Naive thymus-derived CD8-positive, alpha-beta T cell (primary cell): ENCODE results near the gene TFF1. TPM values are rescaled to one million over a fixed set of nuclear protein-coding genes. Genes with fewer than 3 reads are reported as not detected.

ENCODE experiments used
- ATAC-seq, 2 donors: fragments of 150-1000 bp; cut with Tn5 transposase in 1 of 2; sonication (Bioruptor Pico), chemical (Tn5 transposase) in 1 of 2; 1 replicate in 1 of 2; 2 replicates in 1 of 2; pipeline ENCODE4 v1.10.0; 2021; ENCODE audit warnings: mild to moderate bottlenecking in 2 of 2, moderate library complexity in 2 of 2
- POLR2A ChIA-PET: fragments of 350-600 bp; sonication (Branson Sonifier 250); formaldehyde crosslinking; loops from one replicate; lab custom pipeline; 2021; ENCODE audit warnings: antibody characterized with exemption; lab: Charles Lee
- DNase-seq, 10 donors: peaks; one replicate each; pipeline versions ENCODE4 v3.0.0 to v3.0.0-alpha.2; 2020 to 2022
- H3K27ac Mint-ChIP-seq, 10 donors: one replicate each; pipeline ENCODE4 v1.8.0; 2020 to 2022; ENCODE audit warnings: mild to moderate bottlenecking in 10 of 10, mixed read lengths in 10 of 10, moderate library complexity in 4 of 10, inconsistent platforms in 1 of 10
- H3K27me3 Mint-ChIP-seq, 5 donors: one replicate each; pipeline ENCODE4 v1.8.0; 2021 to 2022; ENCODE audit warnings: mixed read lengths in 5 of 5
- H3K36me3 Mint-ChIP-seq, 3 donors: one replicate each; pipeline ENCODE4 v1.8.0; 2020 to 2022; ENCODE audit warnings: mixed read lengths in 3 of 3, mild to moderate bottlenecking in 2 of 3, inconsistent platforms in 1 of 3
- H3K4me1 Mint-ChIP-seq, 4 donors: one replicate each; pipeline ENCODE4 v1.8.0; 2021 to 2022; ENCODE audit warnings: mixed read lengths in 4 of 4
- H3K4me3 Mint-ChIP-seq, 10 donors: one replicate each; pipeline ENCODE4 v1.8.0; 2020 to 2022; ENCODE audit warnings: mild to moderate bottlenecking in 10 of 10, mixed read lengths in 10 of 10, moderate library complexity in 6 of 10, inconsistent platforms in 1 of 10
- H3K9me3 Mint-ChIP-seq, 9 donors: one replicate each; pipeline ENCODE4 v1.8.0; 2020 to 2022; ENCODE audit warnings: mixed read lengths in 9 of 9, mild to moderate bottlenecking in 3 of 9, inconsistent platforms in 1 of 9, moderate library complexity in 1 of 9
- polyA plus RNA-seq, 3 donors: library from polyadenylated mRNA; unstranded; fragments of 300-500 nt; fragmentation: Illumina TruSeq; gene quantifications; one replicate each; pipeline ENCODE4 v1.2.3, GENCODE V29; 2021
- total RNA-seq, 8 experiments: library from RNA in 2 of 8; stranded (reverse) in 2 of 8; gene quantifications; one replicate each; pipeline ENCODE4 v1.2.3 and lab custom pipeline; 2021 to 2026

The TFF1 gene
- total and polyA plus RNA-seq, 5 experiments from 2014 or later, result not detected

DNA sequence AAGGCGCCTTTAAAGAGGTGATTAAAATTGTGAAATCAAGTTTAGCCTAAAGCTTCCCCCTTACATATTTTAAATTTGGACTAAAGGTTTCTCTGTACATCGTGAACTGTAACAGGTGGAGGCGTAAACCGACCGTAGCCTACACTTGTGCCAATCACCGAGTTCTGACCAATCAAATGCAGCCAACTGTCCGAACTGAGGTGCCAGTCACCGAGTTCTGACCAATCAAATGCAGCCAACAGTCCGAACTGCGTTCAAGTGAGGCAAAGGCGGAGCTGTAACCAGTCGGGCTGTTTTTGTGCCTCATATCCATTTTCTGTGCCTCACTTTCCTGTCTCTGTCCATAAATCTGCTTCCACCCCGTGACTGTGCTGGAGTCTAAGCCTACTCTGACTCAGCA is 7.4 kb downstream of the TFF1 start:
- H3K36me3 Mint-ChIP-seq, result peaks cover 0 to 10% (median 7%) of the 10 kb centered on the region in 3 donors
- POLR2A ChIA-PET, result no interaction called here
- DNase-seq (no peak), ATAC-seq (no peak)
- H3K4me1 Mint-ChIP-seq, result peaks cover 4 to 22% (median 13%) of the 10 kb centered on the region in 4 donors
- H3K27ac Mint-ChIP-seq, result no peak overlapping the region
- no peak overlapping the region for H3K4me3 Mint-ChIP-seq
- peaks cover 0 to 4% (median 0%) of the 10 kb centered on the region in 5 donors for H3K27me3 Mint-ChIP-seq
- H3K9me3 Mint-ChIP-seq, result peaks cover 4 to 22% (median 15%) of the 10 kb centered on the region in 9 donors

DNA sequence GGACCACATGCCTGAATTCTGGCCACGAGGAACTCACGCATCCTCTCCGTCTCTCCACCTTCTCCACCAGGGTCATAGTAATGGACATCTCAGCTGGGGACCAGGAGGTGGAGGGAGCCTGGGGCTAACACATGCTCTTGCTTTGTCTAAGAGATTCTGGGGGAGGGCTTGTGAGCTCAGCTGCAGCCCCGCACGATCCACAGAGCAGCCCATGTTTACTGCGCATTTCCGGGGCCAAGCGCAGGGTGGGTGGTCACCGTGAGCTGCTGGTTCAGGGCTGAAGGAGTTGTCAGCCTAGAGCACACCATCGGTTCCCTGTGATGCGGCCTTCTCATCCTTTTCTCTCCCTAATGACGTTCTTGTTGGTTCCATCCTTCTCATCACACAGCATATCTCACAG is 8.1 kb downstream of the TFF1 start:
- DNase-seq (peak in 1 of 10 donors; percentile 40), ATAC-seq (no peak)
- peaks cover 8 to 15% (median 10%) of the 10 kb centered on the region in 4 donors for H3K4me1 Mint-ChIP-seq
- POLR2A ChIA-PET, result no interaction called here
- H3K27ac Mint-ChIP-seq, result peak overlapping the region in 1 of 10 donors; percentile 29
- peaks cover 0 to 4% (median 0%) of the 10 kb centered on the region in 5 donors for H3K27me3 Mint-ChIP-seq
- peak overlapping the region in 1 of 10 donors; percentile 35 for H3K4me3 Mint-ChIP-seq
- H3K9me3 Mint-ChIP-seq, result peaks cover 5 to 26% (median 18%) of the 10 kb centered on the region in 9 donors
- H3K36me3 Mint-ChIP-seq, result peaks cover 0 to 10% (median 7%) of the 10 kb centered on the region in 3 donors

DNA sequence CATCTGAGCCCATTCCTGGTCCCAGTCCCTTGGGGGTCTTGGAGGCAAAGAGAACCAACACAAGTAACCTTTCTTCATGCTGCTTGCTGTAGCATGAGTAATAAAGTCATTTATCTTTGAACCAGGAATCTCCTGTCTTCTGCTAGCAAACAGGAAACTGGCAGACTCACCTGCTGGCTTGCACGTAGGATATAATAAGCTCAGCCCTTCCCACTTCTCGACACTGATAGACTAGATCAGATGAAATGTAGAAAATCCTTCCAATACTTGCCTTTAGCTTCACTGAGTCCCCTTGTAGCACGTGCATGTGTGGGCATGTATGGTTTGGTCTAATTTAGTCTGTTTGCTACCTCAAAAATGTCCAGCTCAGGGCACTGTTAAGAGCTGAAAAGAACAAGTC is 9.0 kb downstream of the TFF1 start:
- Mint-ChIP-seq H3K27me3 (peaks cover 0 to 4% (median 0%) of the 10 kb centered on the region in 5 donors), H3K9me3 (peaks cover 5 to 26% (median 18%) of the 10 kb centered on the region in 9 donors), H3K36me3 (peaks cover 0 to 10% (median 7%) of the 10 kb centered on the region in 3 donors), H3K27ac (no peak overlapping the region), H3K4me3 (no peak overlapping the region), H3K4me1 (peaks cover under 1 to 7% (median 6%) of the 10 kb centered on the region in 4 donors)
- no peak for DNase-seq
- POLR2A ChIA-PET, result no interaction called here
- no peak for ATAC-seq

DNA sequence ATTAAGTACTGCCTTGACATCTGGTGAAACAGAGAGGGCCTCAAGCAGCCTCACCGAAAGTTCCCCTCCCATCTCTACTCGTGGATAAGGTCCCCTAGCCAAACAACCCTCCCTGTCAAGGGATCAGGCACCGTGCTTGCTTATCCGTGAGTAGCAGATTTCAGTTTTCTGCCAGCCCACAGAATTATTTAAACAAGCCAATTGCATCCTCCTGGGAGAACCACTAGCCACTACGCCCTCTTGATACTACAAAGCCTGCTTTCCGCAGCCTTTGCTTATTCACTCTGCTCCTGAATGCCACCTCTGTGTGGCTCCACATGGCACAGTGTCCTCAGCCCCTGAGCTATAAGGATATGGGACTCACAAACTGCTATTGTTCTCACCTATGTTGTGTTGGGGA is 9.7 kb downstream of the TFF1 start:
- POLR2A ChIA-PET, result no interaction called here
- Mint-ChIP-seq H3K4me3 (no peak overlapping the region), H3K27ac (no peak overlapping the region), H3K4me1 (peaks cover 0 to 7% (median under 1%) of the 10 kb centered on the region in 4 donors), H3K27me3 (peaks cover 0 to 2% (median 0%) of the 10 kb centered on the region in 5 donors), H3K9me3 (peaks cover 5 to 26% (median 18%) of the 10 kb centered on the region in 9 donors), H3K36me3 (peaks cover 0 to 10% (median 7%) of the 10 kb centered on the region in 3 donors)
- DNase-seq (no peak), ATAC-seq (no peak)

DNA sequence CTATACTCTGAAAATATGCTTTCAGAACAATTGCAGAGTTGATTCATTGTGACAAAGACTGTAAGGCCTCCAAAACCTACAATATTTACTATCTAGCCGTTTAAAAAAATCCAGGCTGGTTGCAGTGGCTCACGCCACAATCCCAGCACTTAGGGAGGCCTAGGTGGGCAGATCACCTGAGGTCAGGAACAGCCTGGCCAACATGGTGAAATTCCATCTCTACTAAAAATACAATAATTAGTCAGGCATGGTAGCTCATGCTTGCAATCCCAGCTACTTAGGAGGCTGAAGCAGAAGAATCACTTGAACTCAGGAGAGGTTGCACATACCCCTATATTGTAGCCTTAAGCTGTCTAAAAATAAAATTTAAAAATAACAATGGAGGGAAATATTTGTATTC is 10.3 kb downstream of the TFF1 start:
- POLR2A ChIA-PET, result no interaction called here

DNA sequence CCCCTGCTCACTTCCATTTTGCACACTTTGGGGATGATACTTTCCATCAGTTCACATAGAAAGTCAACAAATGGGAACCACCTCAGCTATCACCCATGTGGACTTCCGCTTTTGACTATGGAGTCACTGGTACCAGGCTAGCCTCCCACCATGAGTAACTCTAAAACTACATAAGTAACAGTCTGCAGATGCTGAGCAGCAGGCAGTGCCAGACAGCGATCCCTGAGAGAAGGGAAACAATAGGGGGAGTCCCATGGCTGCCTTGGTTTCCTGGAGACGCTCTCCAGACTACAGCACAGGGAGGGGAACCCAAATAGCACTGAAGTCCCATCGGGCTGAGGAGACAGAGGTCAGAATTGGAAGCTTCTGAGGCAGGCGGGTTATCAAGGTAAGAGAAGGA is 12.7 kb downstream of the TFF1 start:
- ATAC-seq, result no peak
- peaks cover 0 to 7% (median 0%) of the 10 kb centered on the region in 4 donors for H3K4me1 Mint-ChIP-seq
- no peak overlapping the region for H3K4me3 Mint-ChIP-seq
- H3K27ac Mint-ChIP-seq, result peak overlapping the region in 1 of 10 donors; percentile 34
- H3K27me3 Mint-ChIP-seq, result peaks cover 0 to 2% (median 0%) of the 10 kb centered on the region in 5 donors
- POLR2A ChIA-PET, result interaction anchor here (1.0 kb wide), 1 partner anchor 10 kb away, joined by 8 read pairs; no protein-coding TSS in a partner anchor
- peaks cover 5 to 25% (median 18%) of the 10 kb centered on the region in 9 donors for H3K9me3 Mint-ChIP-seq
- no peak for DNase-seq
- H3K36me3 Mint-ChIP-seq, result peaks cover 0 to 10% (median 7%) of the 10 kb centered on the region in 3 donors

More for the DNA sequence above, 10.3 kb downstream of the TFF1 start:
- Mint-ChIP-seq H3K36me3 (peaks cover 0 to 10% (median 7%) of the 10 kb centered on the region in 3 donors), H3K4me1 (peaks cover 0 to 7% (median 0%) of the 10 kb centered on the region in 4 donors), H3K27me3 (peaks cover 0 to 2% (median 0%) of the 10 kb centered on the region in 5 donors), H3K27ac (no peak overlapping the region), H3K4me3 (no peak overlapping the region), H3K9me3 (peaks cover 5 to 26% (median 18%) of the 10 kb centered on the region in 9 donors)
- DNase-seq (no peak), ATAC-seq (no peak)

DNA sequence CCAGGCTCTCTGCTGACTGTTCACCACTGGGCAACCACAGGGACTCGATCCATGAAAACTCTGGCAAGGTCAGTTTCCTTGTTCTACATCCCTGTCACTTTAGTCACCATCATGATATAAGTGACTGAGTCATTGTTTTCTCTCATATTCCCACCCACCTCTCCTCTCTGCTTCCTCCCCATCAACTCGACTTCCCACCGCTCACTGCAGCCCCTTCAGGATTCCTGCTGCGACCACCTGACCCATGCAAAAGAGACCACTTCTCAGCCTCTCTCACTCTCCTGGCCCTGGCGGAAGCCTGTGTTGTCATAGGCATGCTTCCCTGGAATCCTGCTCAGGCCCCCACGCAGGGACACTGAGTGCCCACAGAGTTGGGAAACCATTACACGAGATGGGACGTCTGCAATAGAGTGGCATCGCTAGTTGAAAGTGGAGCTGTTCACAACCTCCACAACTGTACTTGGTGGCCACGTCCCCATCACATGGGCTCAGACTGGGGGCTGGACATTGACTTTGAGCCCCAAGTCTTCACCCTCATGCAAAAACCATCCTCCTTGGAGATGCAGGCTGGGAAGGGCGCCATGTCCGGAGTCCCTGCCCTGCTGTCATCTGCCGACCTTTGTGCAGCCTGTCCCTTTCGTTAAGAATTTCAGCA is 13.8 kb downstream of the TFF1 start:
- Mint-ChIP-seq H3K4me1 (peaks cover 0 to 7% (median 0%) of the 10 kb centered on the region in 4 donors), H3K4me3 (peak overlapping the region in 1 of 10 donors; percentile 13), H3K36me3 (peaks cover 0 to 10% (median 7%) of the 10 kb centered on the region in 3 donors), H3K27me3 (no peaks in the 10 kb centered on the region), H3K9me3 (peaks cover 5 to 23% (median 17%) of the 10 kb centered on the region in 9 donors), H3K27ac (peak overlapping the region in 1 of 10 donors; percentile 19)
- ATAC-seq (no peak), DNase-seq (peak in 1 of 10 donors; percentile 24)
- POLR2A ChIA-PET, result no interaction called here

DNA sequence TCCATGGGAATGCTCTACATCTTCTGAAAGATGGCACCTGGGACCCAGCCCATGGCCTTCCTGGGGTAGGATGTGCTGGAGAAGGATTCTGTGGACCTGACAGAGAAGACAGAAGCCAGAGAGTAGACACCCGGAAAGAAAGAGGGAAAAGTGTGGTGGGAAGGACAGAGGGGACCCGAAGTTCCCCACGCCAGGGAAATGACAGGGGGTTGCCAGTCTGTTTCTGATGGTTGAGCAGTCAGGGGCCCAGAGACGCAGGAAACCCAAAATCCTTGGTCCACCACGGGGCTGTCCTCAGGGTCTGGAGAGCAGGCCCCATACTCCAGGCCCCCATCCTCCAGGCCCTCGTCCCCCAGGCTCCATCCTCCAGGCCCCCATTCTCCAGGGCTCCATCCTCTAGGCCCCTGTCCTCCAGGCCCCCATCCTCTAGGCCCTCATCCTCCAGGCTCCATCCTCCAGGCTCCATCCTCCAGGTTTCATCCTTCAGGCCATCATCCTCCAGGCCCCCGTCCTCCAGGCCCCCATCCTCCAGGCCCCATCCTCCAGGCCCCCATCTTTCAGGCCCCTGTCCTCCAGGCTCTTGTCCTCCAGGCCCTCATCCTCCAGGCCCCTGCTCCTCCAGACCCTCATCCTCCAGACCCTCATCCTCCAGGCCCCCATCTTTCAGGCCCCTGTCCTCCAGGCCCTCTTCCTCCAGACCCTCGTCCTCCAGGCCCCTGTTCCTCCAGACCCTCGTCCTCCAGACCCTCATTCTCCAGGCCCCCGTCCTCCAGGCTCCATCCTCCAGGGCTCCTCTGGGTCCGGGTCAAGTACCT is 14.5 kb downstream of the TFF1 start:
- no peaks in the 10 kb centered on the region for H3K27me3 Mint-ChIP-seq
- DNase-seq (no peak), ATAC-seq (no peak)
- peaks cover 0 to 10% (median 7%) of the 10 kb centered on the region in 3 donors for H3K36me3 Mint-ChIP-seq
- H3K4me1 Mint-ChIP-seq, result peaks cover 0 to 7% (median 0%) of the 10 kb centered on the region in 4 donors
- POLR2A ChIA-PET, result no interaction called here
- no peak overlapping the region for H3K4me3 Mint-ChIP-seq
- peak overlapping the region in 1 of 10 donors; percentile 19 for H3K27ac Mint-ChIP-seq
- H3K9me3 Mint-ChIP-seq, result peaks cover 3 to 23% (median 14%) of the 10 kb centered on the region in 9 donors

DNA sequence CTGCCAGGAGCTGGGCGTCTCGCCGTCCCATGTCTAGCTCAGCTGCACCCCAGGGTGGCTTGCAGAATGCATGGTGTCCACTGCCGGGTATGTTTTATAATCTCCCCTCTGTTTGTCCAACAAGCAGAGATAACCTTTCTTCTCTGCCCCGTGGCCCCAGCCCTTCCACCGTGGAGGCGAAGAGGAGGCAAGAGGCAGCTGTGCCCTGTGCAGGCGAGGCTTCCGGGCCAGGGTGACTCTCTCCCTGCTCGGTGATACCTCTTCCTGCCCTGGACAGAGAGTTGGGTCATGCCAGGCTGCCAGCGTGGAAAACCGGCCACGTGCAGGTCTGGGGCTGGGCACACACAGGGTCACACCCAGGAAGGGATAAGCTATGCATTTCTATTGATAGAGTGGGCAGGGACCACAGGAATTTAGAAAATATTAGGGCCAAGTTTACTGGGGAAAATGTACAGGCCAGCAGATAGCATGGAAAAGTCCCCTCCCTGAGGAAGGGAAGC is 15.4 kb downstream of the TFF1 start, which contains the start of gene TFF2:
Gene TFF2, minus strand, starts transcription at position 68 of the 500 bp plus-strand sequence. Its CDS starts 37 bp downstream, at position 31.
- POLR2A ChIA-PET, result no interaction called here
- Mint-ChIP-seq H3K9me3 (peaks cover 2 to 22% (median 14%) of the 10 kb centered on the region in 9 donors), H3K4me1 (peaks cover 0 to 7% (median 0%) of the 10 kb centered on the region in 4 donors), H3K27ac (peak within 1 kb of the TSS in 2 of 10 donors; percentile 19 to 33), H3K36me3 (peaks cover 0 to 10% (median 7%) of the 10 kb centered on the region in 3 donors), H3K27me3 (no peaks in the 10 kb centered on the region), H3K4me3 (peak within 1 kb of the TSS in 1 of 10 donors; percentile 34)
- DNase-seq (no peak), ATAC-seq (no peak)

DNA sequence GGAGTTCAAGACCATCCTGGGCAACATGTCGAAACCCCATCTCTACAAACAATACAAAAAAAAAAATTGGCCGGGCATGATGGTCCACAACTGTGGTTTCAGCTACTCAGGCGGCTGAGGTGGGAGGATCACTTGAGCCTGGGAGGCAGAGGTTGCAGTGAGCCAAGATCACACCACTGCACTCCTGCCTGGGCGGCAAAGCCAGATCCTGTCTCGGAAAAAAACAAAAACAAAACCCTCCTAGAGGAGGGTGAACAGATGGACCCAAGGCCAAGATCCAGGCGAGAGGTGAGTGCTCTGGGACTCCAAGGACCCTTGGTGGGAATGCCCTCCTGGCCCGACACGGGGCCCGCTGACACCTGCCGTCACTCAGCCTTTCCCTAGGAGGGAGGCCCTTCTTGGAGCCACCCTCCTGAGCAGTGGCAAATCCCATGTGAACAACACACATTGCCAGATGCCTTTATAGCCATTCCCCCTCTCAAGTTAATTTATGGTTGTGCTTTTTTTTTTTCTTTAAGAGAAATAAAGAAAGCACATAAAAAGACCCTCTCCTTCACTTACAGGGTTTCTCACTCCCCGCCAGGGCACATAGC is 15.9 kb downstream of the TFF1 start:
- peaks cover under 1 to 20% (median 11%) of the 10 kb centered on the region in 9 donors for H3K9me3 Mint-ChIP-seq
- no peak overlapping the region for H3K4me3 Mint-ChIP-seq
- no peaks in the 10 kb centered on the region for H3K27me3 Mint-ChIP-seq
- H3K27ac Mint-ChIP-seq, result peak overlapping the region in 1 of 10 donors; percentile 33
- H3K4me1 Mint-ChIP-seq, result peaks cover 0 to 7% (median 0%) of the 10 kb centered on the region in 4 donors
- POLR2A ChIA-PET, result no interaction called here
- H3K36me3 Mint-ChIP-seq, result peaks cover 0 to 10% (median 7%) of the 10 kb centered on the region in 3 donors
- ATAC-seq (no peak), DNase-seq (no peak)

DNA sequence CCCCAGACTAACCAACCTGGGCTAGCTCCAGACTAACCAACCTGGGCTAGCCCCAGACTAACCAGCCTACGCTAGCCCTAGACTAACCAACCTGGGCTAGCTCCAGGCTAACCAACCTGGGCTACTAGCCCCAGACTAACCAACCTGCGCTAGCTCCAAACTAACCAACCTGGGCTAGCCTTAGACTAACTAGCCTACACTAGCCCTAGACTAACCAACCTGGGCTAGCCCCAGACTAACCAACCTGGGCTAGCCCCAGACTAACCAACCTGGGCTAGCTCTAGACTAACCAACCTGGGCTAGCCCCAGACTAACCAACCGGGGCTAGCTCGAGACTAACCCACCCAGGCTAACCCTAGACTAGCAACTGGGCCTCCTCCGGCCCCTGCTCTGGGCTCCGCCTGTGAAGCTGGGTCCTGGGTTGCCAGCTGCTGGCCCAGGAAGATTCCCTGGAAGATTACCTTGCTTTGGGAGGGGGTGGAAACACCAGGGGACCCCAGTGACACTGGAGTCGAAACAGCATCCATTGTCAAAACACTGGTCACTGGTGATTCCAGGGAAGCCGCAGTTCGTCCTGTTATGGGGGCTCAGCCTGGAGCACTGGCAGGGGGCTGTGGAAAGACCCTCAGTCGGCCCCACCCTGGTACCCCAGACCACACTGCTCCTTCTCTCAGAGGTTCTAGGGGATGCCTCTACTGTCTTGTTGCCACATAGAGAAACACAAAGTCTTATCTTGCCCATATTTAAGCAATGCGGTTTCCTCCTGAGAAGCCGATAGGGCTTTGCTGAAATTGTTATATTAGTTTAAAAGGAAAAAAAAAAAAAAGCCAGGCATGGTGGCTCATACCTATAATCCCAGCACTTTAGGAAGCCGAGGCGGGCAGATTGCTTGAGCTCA is 16.7 kb downstream of the TFF1 start:
- H3K36me3 Mint-ChIP-seq, result peaks cover 0 to 5% (median 1%) of the 10 kb centered on the region in 3 donors
- no peak for DNase-seq
- H3K9me3 Mint-ChIP-seq, result peaks cover 0 to 13% (median 5%) of the 10 kb centered on the region in 9 donors
- POLR2A ChIA-PET, result interaction anchor here (0.6 kb wide), 1 partner anchor 82 kb away, joined by 3 read pairs; no protein-coding TSS in a partner anchor
- no peak overlapping the region for H3K27ac Mint-ChIP-seq
- H3K4me3 Mint-ChIP-seq, result no peak overlapping the region
- no peak for ATAC-seq
- no peaks in the 10 kb centered on the region for H3K27me3 Mint-ChIP-seq
- H3K4me1 Mint-ChIP-seq, result peaks cover 0 to 7% (median 0%) of the 10 kb centered on the region in 4 donors
